B cell (primary cell): ENCODE data around the gene CGRRF1. TPM values are rescaled to one million over a fixed set of nuclear protein-coding genes. Genes with fewer than 3 reads are reported as not detected.

ENCODE experiments used
- ATAC-seq: fragments of 200-7000 bp; cut with Tn5 transposase; one replicate; pipeline ENCODE4 v1.10.0; 2021; ENCODE audit warnings: low read depth, mild to moderate bottlenecking, moderate number of reproducible peaks, moderate library complexity
- CTCF ChIA-PET: fragments of 350-600 bp; sonication (Branson Sonifier 250); formaldehyde crosslinking; loops from one replicate; lab custom pipeline; 2021; ENCODE audit warnings: antibody characterized with exemption, inconsistent platforms; lab: Charles Lee
- POLR2A ChIA-PET: fragments of 350-600 bp; sonication (Branson Sonifier 250); formaldehyde crosslinking; loops from one replicate; lab custom pipeline; 2021; ENCODE audit warnings: antibody characterized with exemption; lab: Charles Lee
- DNase-seq: peaks from one replicate; pipeline ENCODE4 v3.0.0; 2013
- H2AFZ ChIP-seq: 2 replicates; pipeline ENCODE4 v1.6.1; 2012; ENCODE audit warnings: mild to moderate bottlenecking, low read depth, low read length; ENCODE audit not compliant: insufficient read depth, poor library complexity, severe bottlenecking
- H3K27ac ChIP-seq, 2 donors: 1 replicate in 1 of 2; 2 replicates in 1 of 2; pipeline ENCODE4 v1.5.1; 2012 to 2013; ENCODE audit warnings: low read length in 2 of 2, mild to moderate bottlenecking in 2 of 2, moderate library complexity in 1 of 2
- H3K27me3 ChIP-seq, 4 experiments: fragments of 200-600 bp in 1 of 4; sonication (generic) in 1 of 4; replicated peaks in 1 of 4; 1 replicate in 2 of 4; 2 replicates in 2 of 4; pipeline versions ENCODE4 v1.6.1 to v1.7.0; 2013 to 2016; ENCODE audit warnings: low read length in 3 of 4, mild to moderate bottlenecking in 2 of 4, mixed read lengths in 1 of 4, moderate library complexity in 1 of 4; ENCODE audit not compliant: insufficient read depth in 4 of 4, control insufficient read depth in 3 of 4; ENCODE audit errors: control extremely low read depth in 1 of 4
- H3K36me3 ChIP-seq, 2 experiments: replicated peaks in 1 of 2; 1 replicate in 1 of 2; 2 replicates in 1 of 2; pipeline versions ENCODE4 v1.6.1 to v1.7.1; 2013; ENCODE audit warnings: low read length in 1 of 2; ENCODE audit not compliant: insufficient read depth in 2 of 2, control insufficient read depth in 1 of 2; ENCODE audit errors: control extremely low read depth in 1 of 2, extremely low read depth in 1 of 2
- H3K4me1 ChIP-seq, 2 donors: fragments of 200-600 bp in 1 of 2; sonication (generic) in 1 of 2; 1 replicate in 1 of 2; 2 replicates in 1 of 2; pipeline versions ENCODE4 v1.5.1 to v1.6.1; 2013 to 2017; ENCODE audit warnings: low read length in 2 of 2; ENCODE audit not compliant: control insufficient read depth in 2 of 2, insufficient read depth in 2 of 2
- H3K4me2 ChIP-seq: replicated peaks from 2 replicates; pipeline ENCODE3; 2012; ENCODE audit warnings: mild to moderate bottlenecking, low read depth, low read length; ENCODE audit not compliant: poor library complexity, severe bottlenecking
- H3K4me3 ChIP-seq, 5 experiments: fragments of 200-600 bp in 1 of 5; sonication (generic) in 1 of 5; 1 replicate in 3 of 5; 2 replicates in 2 of 5; pipeline versions ENCODE4 v1.5.1 to v1.7.0; 2011 to 2016; ENCODE audit warnings: low read length in 4 of 5, mild to moderate bottlenecking in 4 of 5, low read depth in 2 of 5, control low read depth in 1 of 5, moderate library complexity in 1 of 5; ENCODE audit not compliant: insufficient read depth in 1 of 5; ENCODE audit errors: control extremely low read depth in 1 of 5, extremely low read depth in 1 of 5
- H3K79me2 ChIP-seq: fragments of 200-600 bp; sonication (generic); one replicate; pipeline ENCODE4 v1.6.0; 2016; ENCODE audit warnings: low read length; ENCODE audit not compliant: control insufficient read depth, insufficient read depth
- H3K9ac ChIP-seq: fragments of 200-600 bp; sonication (generic); 2 replicates; pipeline ENCODE4 v1.6.1; 2017; ENCODE audit warnings: mild to moderate bottlenecking, low read length, moderate library complexity
- H3K9me3 ChIP-seq, 3 donors: one replicate each; pipeline versions ENCODE4 v1.6.1 to v1.7.1; 2013; ENCODE audit warnings: low read length in 2 of 3; ENCODE audit not compliant: control insufficient read depth in 2 of 3, insufficient read depth in 1 of 3; ENCODE audit errors: control extremely low read depth in 1 of 3
- H4K20me1 ChIP-seq: 2 replicates; pipeline ENCODE4 v1.6.0; 2012; ENCODE audit warnings: mild to moderate bottlenecking, low read length; ENCODE audit not compliant: insufficient read depth, control insufficient read depth, poor library complexity, severe bottlenecking
- H3K27ac Mint-ChIP-seq: one replicate; pipeline ENCODE4 v1.8.0; 2021; ENCODE audit warnings: mixed read lengths
- H3K27me3 Mint-ChIP-seq: one replicate; pipeline ENCODE4 v1.8.0; 2021; ENCODE audit warnings: mixed read lengths
- H3K4me1 Mint-ChIP-seq: one replicate; pipeline ENCODE4 v1.8.0; 2021; ENCODE audit warnings: mixed read lengths
- H3K4me3 Mint-ChIP-seq: one replicate; pipeline ENCODE4 v1.8.0; 2021; ENCODE audit warnings: mixed read lengths
- H3K9me3 Mint-ChIP-seq: one replicate; pipeline ENCODE4 v1.8.0; 2022; ENCODE audit warnings: mixed read lengths; ENCODE audit not compliant: insufficient read depth
- CTCF ChIP-seq: fragments of 200-600 bp; IDR thresholded peaks from one replicate; pipeline ENCODE4 v1.8.0; 2022; ENCODE audit warnings: antibody characterized with exemption, mild to moderate bottlenecking
- EZH2 ChIP-seq: IDR thresholded peaks from 2 replicates; pipeline ENCODE4 v1.6.1; 2012; ENCODE audit warnings: borderline replicate concordance, low read depth, mild to moderate bottlenecking, moderate library complexity, low read length; ENCODE audit not compliant: insufficient read depth, poor library complexity, severe bottlenecking
- WGBS: methylation state at CpG from one replicate; pipeline ENCODE4 v1.1.5; 2013; ENCODE audit warnings: missing lambda C conversion rate; ENCODE audit not compliant: insufficient coverage; 5-methylcytosine and 5-hydroxymethylcytosine counted together
- intact Hi-C: fragments of 100-400 bp; cut with micrococcal nuclease; formaldehyde crosslinking; loops from one replicate; pipeline ENCODE4 v1.10.0; 2022
- polyA plus RNA-seq: library from polyadenylated mRNA; depleted of rRNA; stranded (reverse); fragments of >200 nt; gene quantifications from 2 replicates; pipeline ENCODE4 v1.2.3, GENCODE V29; 2012
- total RNA-seq, 2 donors: library from RNA; stranded (reverse); fragments of 120-200 nt in 1 of 2; gene quantifications; 1 replicate in 1 of 2; 2 replicates in 1 of 2; pipeline versions ENCODE4 v1.2.3 to v1.2.4, GENCODE V29; 2013 to 2022

The CGRRF1 gene
- total and polyA plus RNA-seq, 2 donors (not counting 1 experiment from before 2014, with no cell fraction given), result 10.0 to 15.8 TPM

DNA sequence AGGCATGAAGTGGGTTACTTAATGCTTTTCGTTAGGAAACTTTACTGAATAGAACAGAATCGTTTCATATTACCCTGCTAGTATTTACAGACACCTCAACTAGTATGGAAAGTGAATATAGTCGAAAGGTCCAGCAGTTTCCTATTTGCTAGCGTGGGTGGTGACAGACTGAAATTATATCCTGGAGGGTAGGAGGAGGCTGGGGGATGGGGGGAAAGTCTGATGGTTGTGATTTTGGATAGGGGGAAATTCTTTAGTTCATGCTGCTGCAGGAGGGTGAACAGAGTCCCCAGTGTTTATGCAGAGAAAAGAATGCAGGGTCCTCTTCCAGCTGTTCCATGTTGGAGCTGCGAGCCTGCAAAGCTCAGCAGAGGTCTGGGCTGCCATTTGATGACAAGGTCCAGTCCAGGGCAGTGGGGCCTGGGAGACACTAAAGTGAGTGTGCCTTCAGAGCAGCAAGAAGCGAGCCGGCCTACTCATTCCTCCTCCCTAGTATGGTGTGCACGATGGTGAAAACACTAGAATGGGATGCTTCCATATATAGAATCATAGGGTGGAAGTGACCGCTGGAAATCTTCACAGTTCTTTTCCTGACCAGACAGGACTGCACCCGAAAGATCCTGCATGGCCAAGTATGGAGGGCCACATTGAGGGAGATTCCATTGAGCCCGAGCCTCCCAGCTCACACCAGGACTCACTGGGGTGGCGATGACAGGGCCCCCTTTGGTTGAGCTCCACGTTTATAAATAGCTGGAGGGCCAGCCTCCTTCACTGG, 59.3 kb downstream of the CGRRF1 start:
- Histone ChIP-seq H3K79me2 (peaks cover 42% of the 10 kb centered on the region), H3K4me3 (no peak overlapping the region), H2AFZ (no peak overlapping the region), H3K27me3 (no peaks in the 10 kb centered on the region), H3K27ac (no peak overlapping the region), H3K9me3 (peaks cover 0 to 14% (median 3%) of the 10 kb centered on the region in 3 donors), H4K20me1 (peaks cover 12% of the 10 kb centered on the region), H3K36me3 (no peaks in the 10 kb centered on the region), H3K4me2 (peak overlapping the region; percentile 42), H3K4me1 (peaks cover 21 to 24% of the 10 kb centered on the region in 2 donors), H3K9ac (no peak overlapping the region)
- no peaks in the 10 kb centered on the region for H3K27me3 Mint-ChIP-seq
- intact Hi-C loops, result loop anchor here (5.0 to 10.0 kb wide), 2 partner anchors 58 to 596 kb away; no protein-coding TSS in a partner anchor
- TF ChIP-seq EZH2 (no peak), CTCF (no peak)
- POLR2A ChIA-PET, result interaction anchor here (0.7 kb wide), 1 partner anchor 61 kb away, joined by 5 read pairs; no protein-coding TSS in a partner anchor
- CTCF ChIA-PET, result interaction anchor here (0.7 to 7.5 kb wide), 9 partner anchors 22 to 237 kb away, joined by 3 to 231 read pairs (median 7); no protein-coding TSS in a partner anchor
- peak overlapping the region; percentile 67 for H3K4me3 Mint-ChIP-seq
- DNase-seq (no peak), ATAC-seq (no peak)
- no peak overlapping the region for H3K27ac Mint-ChIP-seq
- peaks cover 8% of the 10 kb centered on the region for H3K9me3 Mint-ChIP-seq
- peaks cover 27% of the 10 kb centered on the region for H3K4me1 Mint-ChIP-seq
- WGBS, result 82% methylated on average over 3 of the region's 13 CpGs

GRCh38 chr14:54570047-54570446, 60.3 kb downstream of the CGRRF1 start:
- H3K4me1 Mint-ChIP-seq, result peaks cover 16% of the 10 kb centered on the region
- intact Hi-C loops, result no loop called here
- peaks cover 12% of the 10 kb centered on the region for H4K20me1 ChIP-seq
- H3K27ac ChIP-seq, result no peak overlapping the region
- H3K4me2 ChIP-seq, result no peak overlapping the region
- no peak for DNase-seq
- H3K27ac Mint-ChIP-seq, result no peak overlapping the region
- H3K27me3 Mint-ChIP-seq, result no peaks in the 10 kb centered on the region
- peaks cover 13% of the 10 kb centered on the region in 2 donors for H3K4me1 ChIP-seq
- no peak overlapping the region for H2AFZ ChIP-seq
- no peaks in the 10 kb centered on the region for H3K27me3 ChIP-seq
- no peak overlapping the region for H3K4me3 ChIP-seq
- H3K9ac ChIP-seq, result no peak overlapping the region
- H3K9me3 ChIP-seq, result peaks cover 0 to 14% (median 3%) of the 10 kb centered on the region in 3 donors
- ChIA-PET POLR2A (no interaction called here), CTCF (interaction anchor here (1.3 to 7.5 kb wide), 3 partner anchors 21 to 205 kb away, joined by 3 to 231 read pairs (median 82); no protein-coding TSS in a partner anchor)
- peaks cover 8% of the 10 kb centered on the region for H3K9me3 Mint-ChIP-seq
- TF ChIP-seq EZH2 (no peak), CTCF (no peak)
- no peaks in the 10 kb centered on the region for H3K36me3 ChIP-seq
- peaks cover 52% of the 10 kb centered on the region for H3K79me2 ChIP-seq
- 83% methylated on average over 4 of the region's 5 CpGs for WGBS
- no peak overlapping the region for H3K4me3 Mint-ChIP-seq
- no peak for ATAC-seq
